Smooth muscle cell (in vitro differentiated cells): Measurements from ENCODE around the gene EPB41L1. TPM values are rescaled to one million over a fixed set of nuclear protein-coding genes. Genes with fewer than 3 reads are reported as not detected.

Source experiments
- DNase-seq: peaks from one replicate; lab custom pipeline; 2025; ENCODE audit not compliant: unreplicated experiment; lab: John Stamatoyannopoulos, UW
- H2AFZ ChIP-seq: fragments of 200-600 bp; sonication (generic); 2 replicates; pipeline ENCODE4 v1.6.0; 2016; ENCODE audit warnings: antibody characterized with exemption, low read depth, mild to moderate bottlenecking
- H3F3A ChIP-seq: fragments of 200-600 bp; sonication (generic); 2 replicates; pipeline ENCODE4 v1.6.0; 2017; ENCODE audit warnings: antibody characterized with exemption, low read depth
- H3K27ac ChIP-seq: fragments of 200-600 bp; sonication (generic); 2 replicates; pipeline ENCODE4 v1.5.1; 2016; ENCODE audit warnings: low read depth, mild to moderate bottlenecking
- H3K27me3 ChIP-seq: fragments of 200-600 bp; sonication (generic); 2 replicates; pipeline ENCODE4 v1.6.1; 2016; ENCODE audit warnings: low read depth, mild to moderate bottlenecking
- H3K36me3 ChIP-seq: fragments of 200-600 bp; sonication (generic); 2 replicates; pipeline ENCODE4 v1.5.1; 2016; ENCODE audit warnings: low read depth
- H3K4me1 ChIP-seq: fragments of 200-600 bp; sonication (generic); 2 replicates; pipeline ENCODE4 v1.5.1; 2016; ENCODE audit warnings: low read depth
- H3K4me2 ChIP-seq: fragments of 200-600 bp; sonication (generic); 2 replicates; pipeline ENCODE4 v1.6.0; 2016; ENCODE audit warnings: mild to moderate bottlenecking
- H3K4me3 ChIP-seq: fragments of 200-600 bp; sonication (generic); 2 replicates; pipeline ENCODE4 v1.5.1; 2016; ENCODE audit warnings: mild to moderate bottlenecking
- H3K79me2 ChIP-seq: fragments of 200-600 bp; sonication (generic); 2 replicates; pipeline ENCODE4 v1.6.0; 2016; ENCODE audit warnings: low read depth, mild to moderate bottlenecking
- H3K9ac ChIP-seq: fragments of 200-600 bp; sonication (generic); 2 replicates; pipeline ENCODE4 v1.6.0; 2016; ENCODE audit warnings: low read depth
- H3K9me3 ChIP-seq: fragments of 200-600 bp; sonication (generic); replicated peaks from 2 replicates; pipeline ENCODE4 v1.5.1; 2016; ENCODE audit warnings: low read depth
- H4K20me1 ChIP-seq: fragments of 200-600 bp; sonication (generic); 2 replicates; pipeline ENCODE4 v1.6.0; 2016; ENCODE audit warnings: low read depth
- WGBS: methylation state at CpG from one replicate; pipeline ENCODE4 v1.1.7; 2016; ENCODE audit warnings: low lambda C conversion rate; 5-methylcytosine and 5-hydroxymethylcytosine counted together
- polyA plus RNA-seq: library from polyadenylated mRNA; unstranded; fragments of >200 nt; fragmentation: Nextera tagmentation; extraction: Ambion mirVana; gene quantifications from 2 replicates; pipeline ENCODE4 v1.2.1, GENCODE V29; 2016
- total RNA-seq: library from RNA; depleted of rRNA; stranded (reverse); fragments of >200 nt; gene quantifications from 2 replicates; pipeline ENCODE4 v1.2.3, GENCODE V29; 2014
- TF ChIP-seq, protein P1 (sequence below): fragments of 200-600 bp; sonication (generic); IDR thresholded peaks from 2 replicates; pipeline ENCODE4 v1.5.1; 2017; ENCODE audit warnings: borderline replicate concordance, mild to moderate bottlenecking, antibody characterized with exemption; ENCODE audit not compliant: insufficient read depth, poor library complexity, severe bottlenecking

The EPB41L1 gene
- total and polyA plus RNA-seq, 2 experiments from 2014 or later = 14.8 to 18.0 TPM

- H3K4me3 ChIP-seq = no peak overlapping the region
- no peaks in the 10 kb centered on the region for H3K27me3 ChIP-seq
- no peaks in the 10 kb centered on the region for H3K36me3 ChIP-seq
- DNase-seq = no peak
- peaks cover 6% of the 10 kb centered on the region for H3K4me1 ChIP-seq
- H4K20me1 ChIP-seq = no peaks in the 10 kb centered on the region
- H3K27ac ChIP-seq = no peak overlapping the region
- no peaks in the 10 kb centered on the region for H3F3A ChIP-seq
- 96% methylated on average over 6 of the region's 6 CpGs for WGBS
- TF ChIP-seq, protein P1, sequence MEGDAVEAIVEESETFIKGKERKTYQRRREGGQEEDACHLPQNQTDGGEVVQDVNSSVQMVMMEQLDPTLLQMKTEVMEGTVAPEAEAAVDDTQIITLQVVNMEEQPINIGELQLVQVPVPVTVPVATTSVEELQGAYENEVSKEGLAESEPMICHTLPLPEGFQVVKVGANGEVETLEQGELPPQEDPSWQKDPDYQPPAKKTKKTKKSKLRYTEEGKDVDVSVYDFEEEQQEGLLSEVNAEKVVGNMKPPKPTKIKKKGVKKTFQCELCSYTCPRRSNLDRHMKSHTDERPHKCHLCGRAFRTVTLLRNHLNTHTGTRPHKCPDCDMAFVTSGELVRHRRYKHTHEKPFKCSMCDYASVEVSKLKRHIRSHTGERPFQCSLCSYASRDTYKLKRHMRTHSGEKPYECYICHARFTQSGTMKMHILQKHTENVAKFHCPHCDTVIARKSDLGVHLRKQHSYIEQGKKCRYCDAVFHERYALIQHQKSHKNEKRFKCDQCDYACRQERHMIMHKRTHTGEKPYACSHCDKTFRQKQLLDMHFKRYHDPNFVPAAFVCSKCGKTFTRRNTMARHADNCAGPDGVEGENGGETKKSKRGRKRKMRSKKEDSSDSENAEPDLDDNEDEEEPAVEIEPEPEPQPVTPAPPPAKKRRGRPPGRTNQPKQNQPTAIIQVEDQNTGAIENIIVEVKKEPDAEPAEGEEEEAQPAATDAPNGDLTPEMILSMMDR = no peak
- no peak overlapping the region for H3K4me2 ChIP-seq
- H3K79me2 ChIP-seq = no peaks in the 10 kb centered on the region
- no peaks in the 10 kb centered on the region for H3K9me3 ChIP-seq
- no peak overlapping the region for H2AFZ ChIP-seq
- H3K9ac ChIP-seq = no peak overlapping the region
These were observed 24.1 kb upstream of the EPB41L1 start for GRCh38 chr20:36130390-36130789.

- no peaks in the 10 kb centered on the region for H4K20me1 ChIP-seq
- no peak overlapping the region for H3K27ac ChIP-seq
- H3K9me3 ChIP-seq = no peaks in the 10 kb centered on the region
- H2AFZ ChIP-seq = no peak overlapping the region
- 90% methylated on average over 5 of the region's 5 CpGs for WGBS
- H3K27me3 ChIP-seq = no peaks in the 10 kb centered on the region
- H3F3A ChIP-seq = no peaks in the 10 kb centered on the region
- H3K9ac ChIP-seq = no peak overlapping the region
- no peaks in the 10 kb centered on the region for H3K79me2 ChIP-seq
- H3K36me3 ChIP-seq = no peaks in the 10 kb centered on the region
- TF ChIP-seq, protein P1 = no peak
- DNase-seq = no peak
- no peaks in the 10 kb centered on the region for H3K4me1 ChIP-seq
- no peak overlapping the region for H3K4me2 ChIP-seq
- no peak overlapping the region for H3K4me3 ChIP-seq
These were observed 21.7 kb upstream of the EPB41L1 start for GRCh38 chr20:36132802-36133211.

- H3K79me2 ChIP-seq = no peaks in the 10 kb centered on the region
- H3K36me3 ChIP-seq = no peaks in the 10 kb centered on the region
- no peaks in the 10 kb centered on the region for H3F3A ChIP-seq
- H3K4me1 ChIP-seq = no peaks in the 10 kb centered on the region
- H3K27ac ChIP-seq = no peak overlapping the region
- DNase-seq = no peak
- TF ChIP-seq, protein P1 = no peak
- H2AFZ ChIP-seq = no peak overlapping the region
- H3K4me2 ChIP-seq = no peak overlapping the region
- no peak overlapping the region for H3K4me3 ChIP-seq
- H3K9ac ChIP-seq = no peak overlapping the region
- WGBS = 92% methylated on average over 2 of the region's 2 CpGs
- no peaks in the 10 kb centered on the region for H3K9me3 ChIP-seq
- no peaks in the 10 kb centered on the region for H4K20me1 ChIP-seq
- no peaks in the 10 kb centered on the region for H3K27me3 ChIP-seq
These were observed 20.7 kb upstream of the EPB41L1 start for GRCh38 chr20:36133821-36134220.

DNA sequence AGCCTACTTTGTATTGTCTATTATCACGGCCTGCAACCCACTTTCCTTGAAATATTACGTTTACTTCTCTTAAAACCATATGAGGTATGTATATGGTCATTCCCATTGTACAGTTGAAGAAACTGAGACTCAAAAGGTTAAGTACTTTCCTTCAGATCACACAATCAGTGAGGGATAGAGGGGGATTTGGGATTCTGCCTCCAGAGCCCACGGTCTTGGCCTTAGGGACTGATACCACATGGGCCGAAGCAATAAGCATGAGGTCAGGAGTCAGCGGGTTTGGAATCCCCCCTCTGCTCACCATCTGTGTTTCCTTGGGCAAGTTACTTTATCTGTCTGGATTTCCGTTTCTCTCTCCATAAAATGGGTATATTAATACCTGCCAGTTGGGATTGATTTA, 19.4 kb upstream of the EPB41L1 start:
- H3K79me2 ChIP-seq = no peaks in the 10 kb centered on the region
- H3F3A ChIP-seq = no peaks in the 10 kb centered on the region
- WGBS = 83% methylated on average over 6 of the region's 6 CpGs
- H3K27ac ChIP-seq = no peak overlapping the region
- H3K36me3 ChIP-seq = no peaks in the 10 kb centered on the region
- H3K9me3 ChIP-seq = no peaks in the 10 kb centered on the region
- no peak overlapping the region for H3K4me3 ChIP-seq
- H4K20me1 ChIP-seq = no peaks in the 10 kb centered on the region
- TF ChIP-seq, protein P1 = no peak
- no peaks in the 10 kb centered on the region for H3K27me3 ChIP-seq
- no peaks in the 10 kb centered on the region for H3K4me1 ChIP-seq
- H3K4me2 ChIP-seq = no peak overlapping the region
- no peak overlapping the region for H2AFZ ChIP-seq
- DNase-seq = no peak
- H3K9ac ChIP-seq = no peak overlapping the region
